Liver (tissue), 9 donors: ENCODE data around the gene SNX13. TPM values are rescaled to one million over a fixed set of nuclear protein-coding genes. Genes with fewer than 3 reads are reported as not detected.

ENCODE experiments used
- DNase-seq: peaks from one replicate; pipeline ENCODE4 v3.0.0-alpha.2; 2017; ENCODE audit warnings: low spot score
- H3K27ac ChIP-seq, 2 donors: one replicate each; pipeline ENCODE4 v1.7.0; 2013; ENCODE audit warnings: inconsistent platforms in 2 of 2, low read length in 2 of 2, control low read depth in 1 of 2, low read depth in 1 of 2, mild to moderate bottlenecking in 1 of 2
- H3K27me3 ChIP-seq, 4 donors: one replicate each; pipeline versions ENCODE4 v1.6.1 to v1.7.0; 2013; ENCODE audit warnings: low read length in 3 of 4, inconsistent platforms in 1 of 4, mild to moderate bottlenecking in 1 of 4, moderate library complexity in 1 of 4; ENCODE audit not compliant: control insufficient read depth in 4 of 4, insufficient read depth in 4 of 4
- H3K36me3 ChIP-seq, 4 donors: one replicate each; pipeline versions ENCODE4 v1.6.1 to v1.7.0; 2013; ENCODE audit warnings: low read length in 3 of 4, mild to moderate bottlenecking in 3 of 4, low read depth in 1 of 4, moderate library complexity in 1 of 4; ENCODE audit not compliant: control insufficient read depth in 4 of 4, insufficient read depth in 3 of 4
- H3K4me1 ChIP-seq, 4 donors: one replicate each; pipeline versions ENCODE4 v1.6.1 to v1.7.0; 2013; ENCODE audit warnings: low read length in 3 of 4, mild to moderate bottlenecking in 3 of 4, moderate library complexity in 1 of 4; ENCODE audit not compliant: control insufficient read depth in 4 of 4, insufficient read depth in 4 of 4
- H3K4me3 ChIP-seq, 3 donors: one replicate each; pipeline versions ENCODE4 v1.6.1 to v1.7.0; 2013; ENCODE audit warnings: low read length in 3 of 3, control low read depth in 1 of 3, low read depth in 1 of 3, mild to moderate bottlenecking in 1 of 3
- H3K9ac ChIP-seq, 2 donors: one replicate each; pipeline ENCODE4 v1.7.0; 2013; ENCODE audit warnings: low read length in 2 of 2, mild to moderate bottlenecking in 2 of 2, moderate library complexity in 2 of 2, control low read depth in 1 of 2, low read depth in 1 of 2
- H3K9me3 ChIP-seq, 4 donors: one replicate each; pipeline versions ENCODE4 v1.6.1 to v1.7.0; 2013; ENCODE audit warnings: low read length in 3 of 4; ENCODE audit not compliant: control insufficient read depth in 4 of 4
- ATF3 ChIP-seq: IDR thresholded peaks from 2 replicates; pipeline ENCODE4 v1.6.1; 2016; ENCODE audit warnings: antibody characterized with exemption
- EGR1 ChIP-seq, 2 donors: IDR thresholded peaks; 2 replicates each; pipeline ENCODE4 v1.6.1; 2016 to 2018; ENCODE audit warnings: antibody characterized with exemption in 2 of 2, low read depth in 2 of 2
- FOXA1 ChIP-seq: IDR thresholded peaks from 2 replicates; pipeline ENCODE4 v1.6.1; 2016; ENCODE audit warnings: antibody characterized with exemption
- FOXA2 ChIP-seq: IDR thresholded peaks from 2 replicates; pipeline ENCODE4 v1.6.1; 2016; ENCODE audit warnings: antibody characterized with exemption
- GABPA ChIP-seq, 2 donors: IDR thresholded peaks in 1 of 2; conservative IDR thresholded peaks in 1 of 2; 2 replicates each; pipeline ENCODE4 v1.6.1; 2016; ENCODE audit warnings: antibody characterized with exemption in 2 of 2, mild to moderate bottlenecking in 1 of 2, moderate library complexity in 1 of 2
- HNF4A ChIP-seq, 2 donors: conservative IDR thresholded peaks; 2 replicates each; pipeline ENCODE4 v1.6.1; 2016; ENCODE audit warnings: antibody characterized with exemption in 2 of 2, mild to moderate bottlenecking in 2 of 2
- JUND ChIP-seq, 2 donors: IDR thresholded peaks; 2 replicates each; pipeline ENCODE4 v1.6.1; 2016; ENCODE audit warnings: antibody characterized with exemption in 2 of 2
- MAX ChIP-seq: IDR thresholded peaks from 2 replicates; pipeline ENCODE4 v1.6.1; 2016; ENCODE audit warnings: antibody characterized with exemption
- NR2F2 ChIP-seq: IDR thresholded peaks from 2 replicates; pipeline ENCODE4 v1.6.1; 2016; ENCODE audit warnings: antibody characterized with exemption
- RAD21 ChIP-seq, 2 donors: IDR thresholded peaks; 2 replicates each; pipeline ENCODE4 v1.6.1; 2016; ENCODE audit warnings: antibody characterized with exemption in 2 of 2, mild to moderate bottlenecking in 2 of 2
- RXRA ChIP-seq, 2 donors: IDR thresholded peaks; 2 replicates each; pipeline ENCODE4 v1.6.1; 2017 to 2018; ENCODE audit warnings: antibody characterized with exemption in 2 of 2, mild to moderate bottlenecking in 1 of 2
- SP1 ChIP-seq: IDR thresholded peaks from 2 replicates; pipeline ENCODE4 v1.6.1; 2018; ENCODE audit warnings: antibody characterized with exemption, mild to moderate bottlenecking
- TAF1 ChIP-seq: conservative IDR thresholded peaks from 2 replicates; pipeline ENCODE4 v1.6.1; 2016; ENCODE audit warnings: antibody characterized with exemption, mild to moderate bottlenecking
- YY1 ChIP-seq: IDR thresholded peaks from 2 replicates; pipeline ENCODE4 v1.6.1; 2016; ENCODE audit warnings: antibody characterized with exemption, mild to moderate bottlenecking
- ZBTB33 ChIP-seq: IDR thresholded peaks from 2 replicates; pipeline ENCODE4 v1.6.1; 2016; ENCODE audit warnings: antibody characterized with exemption
- WGBS: extraction: QIAGEN DNeasy Blood & Tissue Kit; methylation state at CpG from one replicate; pipeline ENCODE4 v1.1.7; 2013; 5-methylcytosine and 5-hydroxymethylcytosine counted together
- polyA plus RNA-seq, 2 donors: library from polyadenylated mRNA; stranded (reverse) in 1 of 2; unstranded in 1 of 2; fragments of 200-250 nt in 1 of 2; fragments of >200 nt in 1 of 2; fragmentation: Nextera tagmentation in 1 of 2; extraction: Ambion mirVana in 1 of 2; gene quantifications; one replicate each; pipeline versions ENCODE4 v1.2.1 to v1.2.3, GENCODE V29; 2013 to 2015
- total RNA-seq, 2 donors: library from RNA; depleted of rRNA; stranded (reverse); fragments of >200 nt; gene quantifications; one replicate each; pipeline ENCODE4 v1.2.3, GENCODE V29; 2014
- TF ChIP-seq, protein P1 (sequence below): fragments of 150-350 bp; IDR thresholded peaks from 2 replicates; pipeline ENCODE4 v1.5.1; 2017; ENCODE audit warnings: improper control_type of control experiment, low read depth, low read length; ENCODE audit not compliant: missing input control
- TF ChIP-seq, protein P2 (sequence below): IDR thresholded peaks from 2 replicates; pipeline ENCODE4 v1.6.1; 2016; ENCODE audit warnings: antibody characterized with exemption, mild to moderate bottlenecking
- donor health status: healthy.
- donor health status: healthy.
- donor health status: healthy.
- donor health status: healthy.
- donor health status: healthy.

SNX13 gene
- total and polyA plus RNA-seq, 4 donors: 5.4 to 28.1 (median 14.0) TPM

GRCh38 chr7:17943006-17943405, 2.7 kb upstream of the SNX13 start:
- no peak for DNase-seq
- 86% methylated on average over 2 of the region's 2 CpGs for WGBS
- peaks cover 0 to 22% (median 14%) of the 10 kb centered on the region in 4 donors for H3K4me1 ChIP-seq

DNA sequence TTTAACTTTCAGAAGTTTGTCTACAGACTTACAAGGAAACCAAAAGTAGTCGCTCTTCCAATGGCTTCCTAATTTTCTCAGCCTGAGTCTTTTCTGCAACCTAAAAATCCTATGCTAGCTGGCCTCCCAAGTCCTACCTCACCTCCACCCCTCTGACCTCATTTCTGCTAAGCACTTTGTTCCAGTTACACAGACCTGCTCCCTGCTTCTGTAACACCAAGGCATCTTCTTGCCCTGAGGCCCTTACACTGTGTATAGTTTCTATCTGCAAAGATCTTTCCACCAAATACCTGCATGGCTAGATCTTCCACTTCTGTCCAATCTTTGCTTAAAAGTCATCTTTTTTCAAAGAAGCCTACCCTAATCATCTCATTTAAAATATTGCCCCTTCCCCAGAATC, 1.9 kb upstream of the SNX13 start:
- Histone ChIP-seq H3K27me3 (no peaks in the 10 kb centered on the region), H3K9me3 (no peaks in the 10 kb centered on the region), H3K4me1 (peaks cover 0 to 28% (median 16%) of the 10 kb centered on the region in 4 donors), H3K9ac (no peak overlapping the region), H3K4me3 (no peak overlapping the region), H3K36me3 (no peaks in the 10 kb centered on the region), H3K27ac (no peak overlapping the region)
- TF ChIP-seq HNF4A (conservative IDR thresholded peaks at IDR 0.05): no peak
- no peak for TF ChIP-seq RXRA (IDR thresholded peaks at IDR 0.05)
- TF ChIP-seq GABPA (IDR thresholded peaks at IDR 0.05 in 1 of 2, conservative IDR thresholded peaks at IDR 0.05 in 1 of 2): no peak
- no peak for TF ChIP-seq ZBTB33
- no peak for TF ChIP-seq RAD21 (IDR thresholded peaks at IDR 0.05)
- TF ChIP-seq ATF3: no peak
- TF ChIP-seq FOXA1: no peak
- TF ChIP-seq, protein P1, sequence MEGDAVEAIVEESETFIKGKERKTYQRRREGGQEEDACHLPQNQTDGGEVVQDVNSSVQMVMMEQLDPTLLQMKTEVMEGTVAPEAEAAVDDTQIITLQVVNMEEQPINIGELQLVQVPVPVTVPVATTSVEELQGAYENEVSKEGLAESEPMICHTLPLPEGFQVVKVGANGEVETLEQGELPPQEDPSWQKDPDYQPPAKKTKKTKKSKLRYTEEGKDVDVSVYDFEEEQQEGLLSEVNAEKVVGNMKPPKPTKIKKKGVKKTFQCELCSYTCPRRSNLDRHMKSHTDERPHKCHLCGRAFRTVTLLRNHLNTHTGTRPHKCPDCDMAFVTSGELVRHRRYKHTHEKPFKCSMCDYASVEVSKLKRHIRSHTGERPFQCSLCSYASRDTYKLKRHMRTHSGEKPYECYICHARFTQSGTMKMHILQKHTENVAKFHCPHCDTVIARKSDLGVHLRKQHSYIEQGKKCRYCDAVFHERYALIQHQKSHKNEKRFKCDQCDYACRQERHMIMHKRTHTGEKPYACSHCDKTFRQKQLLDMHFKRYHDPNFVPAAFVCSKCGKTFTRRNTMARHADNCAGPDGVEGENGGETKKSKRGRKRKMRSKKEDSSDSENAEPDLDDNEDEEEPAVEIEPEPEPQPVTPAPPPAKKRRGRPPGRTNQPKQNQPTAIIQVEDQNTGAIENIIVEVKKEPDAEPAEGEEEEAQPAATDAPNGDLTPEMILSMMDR: no peak
- no peak for TF ChIP-seq MAX
- TF ChIP-seq NR2F2: no peak
- no peak for TF ChIP-seq EGR1 (IDR thresholded peaks at IDR 0.05; ENCODE audit: low read depth in 2 of 2)
- no peak for TF ChIP-seq FOXA2
- TF ChIP-seq JUND (IDR thresholded peaks at IDR 0.05): no peak
- TF ChIP-seq, protein P2, sequence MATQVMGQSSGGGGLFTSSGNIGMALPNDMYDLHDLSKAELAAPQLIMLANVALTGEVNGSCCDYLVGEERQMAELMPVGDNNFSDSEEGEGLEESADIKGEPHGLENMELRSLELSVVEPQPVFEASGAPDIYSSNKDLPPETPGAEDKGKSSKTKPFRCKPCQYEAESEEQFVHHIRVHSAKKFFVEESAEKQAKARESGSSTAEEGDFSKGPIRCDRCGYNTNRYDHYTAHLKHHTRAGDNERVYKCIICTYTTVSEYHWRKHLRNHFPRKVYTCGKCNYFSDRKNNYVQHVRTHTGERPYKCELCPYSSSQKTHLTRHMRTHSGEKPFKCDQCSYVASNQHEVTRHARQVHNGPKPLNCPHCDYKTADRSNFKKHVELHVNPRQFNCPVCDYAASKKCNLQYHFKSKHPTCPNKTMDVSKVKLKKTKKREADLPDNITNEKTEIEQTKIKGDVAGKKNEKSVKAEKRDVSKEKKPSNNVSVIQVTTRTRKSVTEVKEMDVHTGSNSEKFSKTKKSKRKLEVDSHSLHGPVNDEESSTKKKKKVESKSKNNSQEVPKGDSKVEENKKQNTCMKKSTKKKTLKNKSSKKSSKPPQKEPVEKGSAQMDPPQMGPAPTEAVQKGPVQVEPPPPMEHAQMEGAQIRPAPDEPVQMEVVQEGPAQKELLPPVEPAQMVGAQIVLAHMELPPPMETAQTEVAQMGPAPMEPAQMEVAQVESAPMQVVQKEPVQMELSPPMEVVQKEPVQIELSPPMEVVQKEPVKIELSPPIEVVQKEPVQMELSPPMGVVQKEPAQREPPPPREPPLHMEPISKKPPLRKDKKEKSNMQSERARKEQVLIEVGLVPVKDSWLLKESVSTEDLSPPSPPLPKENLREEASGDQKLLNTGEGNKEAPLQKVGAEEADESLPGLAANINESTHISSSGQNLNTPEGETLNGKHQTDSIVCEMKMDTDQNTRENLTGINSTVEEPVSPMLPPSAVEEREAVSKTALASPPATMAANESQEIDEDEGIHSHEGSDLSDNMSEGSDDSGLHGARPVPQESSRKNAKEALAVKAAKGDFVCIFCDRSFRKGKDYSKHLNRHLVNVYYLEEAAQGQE: no peak
- no peak for TF ChIP-seq SP1
- TF ChIP-seq YY1: no peak
- no peak for TF ChIP-seq TAF1
- no peak for DNase-seq
- 92% methylated on average over 1 of the region's 1 CpG for WGBS

More at GRCh38 chr7:17943006-17943405, 2.7 kb upstream of the SNX13 start:
- Histone ChIP-seq H3K27me3 (no peaks in the 10 kb centered on the region), H3K9me3 (no peaks in the 10 kb centered on the region), H3K4me3 (no peak overlapping the region), H3K36me3 (no peaks in the 10 kb centered on the region), H3K27ac (no peak overlapping the region), H3K9ac (no peak overlapping the region)
- no peak for TF ChIP-seq GABPA (IDR thresholded peaks at IDR 0.05 in 1 of 2, conservative IDR thresholded peaks at IDR 0.05 in 1 of 2)
